ENCODE results near the gene XKR3. TPM values are rescaled to one million over a fixed set of nuclear protein-coding genes. Genes with fewer than 3 reads are reported as not detected.

Gene XKR3
- polyA plus RNA-seq, 3 donors: 0.07 TPM; not detected in 2

GRCh38 chr22:16819249-16819648 lies 6.0 kb downstream of the XKR3 start:
- Mint-ChIP-seq H3K27me3 (ENCODE audit: low read depth in 3 of 3) (no peaks in the 10 kb centered on the region), H3K4me3 (peak overlapping the region in 1 of 2 donors; percentile 35), H3K4me1 (peaks cover 28% of the 10 kb centered on the region), H3K27ac (peak overlapping the region in 6 of 7 donors; percentile 9 to 79 (median 52)), H3K36me3 (no peaks in the 10 kb centered on the region), H3K9me3 (peaks cover 2 to 13% (median 9%) of the 10 kb centered on the region in 7 donors)
- H3K4me1 ChIP-seq (ENCODE audit: control insufficient read depth in 1 of 2, insufficient read depth in 2 of 2, low read length in 2 of 2): peaks cover 17 to 33% of the 10 kb centered on the region in 2 donors
- H3K27me3 ChIP-seq (ENCODE audit: control insufficient read depth in 2 of 2, insufficient read depth in 2 of 2, low read length in 2 of 2): no peaks in the 10 kb centered on the region
- no peak overlapping the region for H3K9ac ChIP-seq (ENCODE audit: insufficient read depth, low read length, poor library complexity, severe bottlenecking)
- TF ChIP-seq CTCF (IDR thresholded peaks at IDR 0.05): no peak
- peak; percentile 48 to 60 (median 52) for DNase-seq
- peak overlapping the region; percentile 44 for H3K4me2 ChIP-seq (replicated peaks; ENCODE audit: extremely low read depth, low read length, poor library complexity, severe bottlenecking)
- peaks cover 0 to 8% of the 10 kb centered on the region in 2 donors for H3K9me3 ChIP-seq (replicated peaks in 1 of 2; ENCODE audit: control insufficient read depth in 1 of 2, insufficient read depth in 1 of 2, low read length in 2 of 2)
- no peaks in the 10 kb centered on the region for H3K79me2 ChIP-seq (ENCODE audit: insufficient read depth, low read length)
- H3K4me3 ChIP-seq (replicated peaks in 1 of 3; ENCODE audit: low read depth in 2 of 3, low read length in 3 of 3): peak overlapping the region in 1 of 3 experiments; percentile 31
- H4K20me1 ChIP-seq (ENCODE audit: insufficient read depth, low read length): no peaks in the 10 kb centered on the region
- H3K27ac ChIP-seq (ENCODE audit: low read depth in 1 of 2, low read length in 2 of 2): peak overlapping the region in 1 of 2 donors; percentile 61
- H3K36me3 ChIP-seq (replicated peaks in 1 of 2; ENCODE audit: control insufficient read depth in 1 of 2, insufficient read depth in 2 of 2, low read length in 2 of 2): no peaks in the 10 kb centered on the region
- intact Hi-C loops (cut with micrococcal nuclease): no loop called here
- no peak overlapping the region for H2AFZ ChIP-seq (ENCODE audit: insufficient read depth, low read depth, low read length, poor library complexity, severe bottlenecking)

GRCh38 chr22:16818538-16818937 lies 6.7 kb downstream of the XKR3 start:
- Histone ChIP-seq H3K4me3 (replicated peaks in 1 of 3; ENCODE audit: low read depth in 2 of 3, low read length in 3 of 3) (peak overlapping the region in 1 of 3 experiments; percentile 31), H3K9ac (ENCODE audit: insufficient read depth, low read length, poor library complexity, severe bottlenecking) (no peak overlapping the region), H4K20me1 (ENCODE audit: insufficient read depth, low read length) (no peaks in the 10 kb centered on the region), H3K27me3 (ENCODE audit: control insufficient read depth in 2 of 2, insufficient read depth in 2 of 2, low read length in 2 of 2) (no peaks in the 10 kb centered on the region), H3K79me2 (ENCODE audit: insufficient read depth, low read length) (no peaks in the 10 kb centered on the region), H3K4me1 (ENCODE audit: control insufficient read depth in 1 of 2, insufficient read depth in 2 of 2, low read length in 2 of 2) (peaks cover 17 to 30% of the 10 kb centered on the region in 2 donors), H2AFZ (ENCODE audit: insufficient read depth, low read depth, low read length, poor library complexity, severe bottlenecking) (peak overlapping the region; percentile 17), H3K36me3 (replicated peaks in 1 of 2; ENCODE audit: control insufficient read depth in 1 of 2, insufficient read depth in 2 of 2, low read length in 2 of 2) (no peaks in the 10 kb centered on the region), H3K27ac (ENCODE audit: low read depth in 1 of 2, low read length in 2 of 2) (peak overlapping the region in 1 of 2 donors; percentile 61), H3K9me3 (replicated peaks in 1 of 2; ENCODE audit: control insufficient read depth in 1 of 2, insufficient read depth in 1 of 2, low read length in 2 of 2) (peaks cover 0 to 8% of the 10 kb centered on the region in 2 donors), H3K4me2 (replicated peaks; ENCODE audit: extremely low read depth, low read length, poor library complexity, severe bottlenecking) (no peak overlapping the region)
- Mint-ChIP-seq H3K27ac (peak overlapping the region in 5 of 7 donors; percentile 33 to 79 (median 68)), H3K4me3 (no peak overlapping the region), H3K27me3 (ENCODE audit: low read depth in 3 of 3) (peaks cover 0 to 1% (median 0%) of the 10 kb centered on the region in 3 donors), H3K9me3 (peaks cover 2 to 13% (median 9%) of the 10 kb centered on the region in 7 donors), H3K4me1 (peaks cover 23% of the 10 kb centered on the region), H3K36me3 (no peaks in the 10 kb centered on the region)
- intact Hi-C loops (cut with micrococcal nuclease): no loop called here
- no peak for DNase-seq
- TF ChIP-seq CTCF (IDR thresholded peaks at IDR 0.05): no peak
- 100% methylated on average over 2 of the region's 2 CpGs for WGBS (ENCODE audit: insufficient coverage)
